ENCODE data around the gene EML6.

DNA sequence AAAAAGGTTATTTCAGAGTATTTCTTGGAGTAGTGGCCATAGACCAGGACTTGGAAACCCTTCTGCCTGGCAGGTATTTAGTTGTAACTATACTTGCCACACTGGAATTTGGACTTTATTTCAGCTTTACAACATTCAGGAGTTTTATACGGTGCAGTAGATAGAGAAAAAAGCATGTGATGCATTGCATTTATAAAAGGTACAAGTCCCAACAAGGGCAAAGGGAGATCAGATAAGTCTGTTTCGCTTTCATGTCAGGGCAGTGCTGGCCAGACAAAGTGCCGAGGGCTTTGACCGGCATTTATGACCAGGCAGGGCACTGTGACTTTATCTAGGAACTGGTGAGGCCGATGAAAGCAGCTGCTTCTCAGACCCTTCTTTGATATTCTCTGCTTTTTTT, 181.4 kb downstream of the EML6 start:
- TF ChIP-seq MAX (IDR thresholded peaks at IDR 0.05) (no peak), POLR2A (IDR thresholded peaks at IDR 0.05; ENCODE audit: control extremely low read depth in 1 of 2, low read depth in 2 of 2, low read length in 2 of 2) (no peak), TBP (IDR thresholded peaks at IDR 0.05; ENCODE audit: low read depth, low read length) (no peak), EP300 (IDR thresholded peaks at IDR 0.05; ENCODE audit: borderline replicate concordance in 1 of 2, low read depth in 2 of 2, low read length in 2 of 2) (no peak), TAF1 (IDR thresholded peaks at IDR 0.05; ENCODE audit: low read depth, low read length) (no peak), JUND (IDR thresholded peaks at IDR 0.05; ENCODE audit: low read length) (no peak), RAD21 (IDR thresholded peaks at IDR 0.05 in 1 of 2, conservative IDR thresholded peaks at IDR 0.05 in 1 of 2; ENCODE audit: low read depth in 2 of 2, low read length in 2 of 2) (no peak), ZNF274 (IDR thresholded peaks at IDR 0.05; ENCODE audit: borderline replicate concordance, extremely low read depth, low read length) (no peak), ATF2 (IDR thresholded peaks at IDR 0.05; ENCODE audit: low read length) (no peak)
- TF ChIP-seq, protein P1, sequence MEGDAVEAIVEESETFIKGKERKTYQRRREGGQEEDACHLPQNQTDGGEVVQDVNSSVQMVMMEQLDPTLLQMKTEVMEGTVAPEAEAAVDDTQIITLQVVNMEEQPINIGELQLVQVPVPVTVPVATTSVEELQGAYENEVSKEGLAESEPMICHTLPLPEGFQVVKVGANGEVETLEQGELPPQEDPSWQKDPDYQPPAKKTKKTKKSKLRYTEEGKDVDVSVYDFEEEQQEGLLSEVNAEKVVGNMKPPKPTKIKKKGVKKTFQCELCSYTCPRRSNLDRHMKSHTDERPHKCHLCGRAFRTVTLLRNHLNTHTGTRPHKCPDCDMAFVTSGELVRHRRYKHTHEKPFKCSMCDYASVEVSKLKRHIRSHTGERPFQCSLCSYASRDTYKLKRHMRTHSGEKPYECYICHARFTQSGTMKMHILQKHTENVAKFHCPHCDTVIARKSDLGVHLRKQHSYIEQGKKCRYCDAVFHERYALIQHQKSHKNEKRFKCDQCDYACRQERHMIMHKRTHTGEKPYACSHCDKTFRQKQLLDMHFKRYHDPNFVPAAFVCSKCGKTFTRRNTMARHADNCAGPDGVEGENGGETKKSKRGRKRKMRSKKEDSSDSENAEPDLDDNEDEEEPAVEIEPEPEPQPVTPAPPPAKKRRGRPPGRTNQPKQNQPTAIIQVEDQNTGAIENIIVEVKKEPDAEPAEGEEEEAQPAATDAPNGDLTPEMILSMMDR (IDR thresholded peaks at IDR 0.05; ENCODE audit: control extremely low read depth in 1 of 3, insufficient read depth in 1 of 3, low read depth in 1 of 3, low read length in 3 of 3): no peak
